ENCODE results near the gene TRAK2. TPM values are rescaled to one million over a fixed set of nuclear protein-coding genes. Genes with fewer than 3 reads are reported as not detected.
A peak's percentile ranks its signal among the peaks of the same experiment; 100 is the strongest.

The TRAK2 gene
- total RNA-seq, 2 donors from 2014 or later = 14.8 to 15.2 TPM

- H3K36me3 Mint-ChIP-seq (ENCODE audit: low read depth) = peaks cover 3% of the 10 kb centered on the region
- WGBS, 2 experiments (ENCODE audit: insufficient coverage in 1 of 2, insufficient read length in 1 of 2) = 82 to 89% methylated on average over 1 of the region's 1 CpG
- DNase-seq = peak; percentile 74
- Histone ChIP-seq H3K36me3 (ENCODE audit: control insufficient read depth, insufficient read depth, low read length) (no peaks in the 10 kb centered on the region), H3K9ac (ENCODE audit: extremely low read depth, low read length, poor library complexity, severe bottlenecking) (no peak within 1 kb of the TSS), H3K4me3 (ENCODE audit: low read length) (no peak within 1 kb of the TSS), H3K27me3 (ENCODE audit: control insufficient read depth, insufficient read depth, low read length, poor library complexity, severe bottlenecking) (peaks cover 6% of the 10 kb centered on the region), H3K9me3 (ENCODE audit: control insufficient read depth, low read length) (no peaks in the 10 kb centered on the region), H3K4me1 (ENCODE audit: control insufficient read depth, insufficient read depth, low read length) (no peaks in the 10 kb centered on the region), H3K27ac (ENCODE audit: low read depth, low read length) (peak within 1 kb of the TSS; percentile 80)
- H3K27ac Mint-ChIP-seq = peak within 1 kb of the TSS; percentile 62
- H3K27me3 Mint-ChIP-seq (ENCODE audit: insufficient read depth) = peaks cover under 1% of the 10 kb centered on the region
- H3K9me3 Mint-ChIP-seq = peaks cover under 1% of the 10 kb centered on the region
- no peak for TF ChIP-seq CTCF (conservative IDR thresholded peaks at IDR 0.05)
- peaks cover 2% of the 10 kb centered on the region for H3K4me1 Mint-ChIP-seq
- no peak within 1 kb of the TSS for H3K4me3 Mint-ChIP-seq
Measured at GRCh38 chr2:201357221-201357620, 94.0 kb downstream of the TRAK2 start, which contains the start of gene FLACC1. FLACC1 (minus strand) TSS chr2:201357345; CDS start chr2:201351404, 5,941 bp downstream.

GRCh38 chr2:201353116-201353515 lies 98.1 kb downstream of the TRAK2 start:
- peaks cover 2% of the 10 kb centered on the region for H3K4me1 Mint-ChIP-seq
- H3K36me3 ChIP-seq (ENCODE audit: control insufficient read depth, insufficient read depth, low read length) = no peaks in the 10 kb centered on the region
- H3K27ac Mint-ChIP-seq = no peak overlapping the region
- no peak overlapping the region for H3K27ac ChIP-seq (ENCODE audit: low read depth, low read length)
- no peak for DNase-seq
- H3K4me3 Mint-ChIP-seq = no peak overlapping the region
- H3K36me3 Mint-ChIP-seq (ENCODE audit: low read depth) = no peaks in the 10 kb centered on the region
- no peaks in the 10 kb centered on the region for H3K9me3 ChIP-seq (ENCODE audit: control insufficient read depth, low read length)
- peaks cover 39% of the 10 kb centered on the region for H3K27me3 ChIP-seq (ENCODE audit: control insufficient read depth, insufficient read depth, low read length, poor library complexity, severe bottlenecking)
- H3K9ac ChIP-seq (ENCODE audit: extremely low read depth, low read length, poor library complexity, severe bottlenecking) = no peak overlapping the region
- TF ChIP-seq CTCF (conservative IDR thresholded peaks at IDR 0.05) = no peak
- peaks cover 32% of the 10 kb centered on the region for H3K27me3 Mint-ChIP-seq (ENCODE audit: insufficient read depth)
- H3K9me3 Mint-ChIP-seq = no peaks in the 10 kb centered on the region
- no peak overlapping the region for H3K4me3 ChIP-seq (ENCODE audit: low read length)
- no peaks in the 10 kb centered on the region for H3K4me1 ChIP-seq (ENCODE audit: control insufficient read depth, insufficient read depth, low read length)
- WGBS, 2 experiments (ENCODE audit: insufficient coverage in 1 of 2, insufficient read length in 1 of 2) = 100% methylated on average over 1 of the region's 1 CpG

GRCh38 chr2:201350879-201351278 lies 100.4 kb downstream of the TRAK2 start:
- Histone ChIP-seq H3K9me3 (ENCODE audit: control insufficient read depth, low read length) (no peaks in the 10 kb centered on the region), H3K4me3 (ENCODE audit: low read length) (no peak overlapping the region), H3K27me3 (ENCODE audit: control insufficient read depth, insufficient read depth, low read length, poor library complexity, severe bottlenecking) (peaks cover 61% of the 10 kb centered on the region), H3K36me3 (ENCODE audit: control insufficient read depth, insufficient read depth, low read length) (no peaks in the 10 kb centered on the region), H3K27ac (ENCODE audit: low read depth, low read length) (no peak overlapping the region), H3K9ac (ENCODE audit: extremely low read depth, low read length, poor library complexity, severe bottlenecking) (no peak overlapping the region), H3K4me1 (ENCODE audit: control insufficient read depth, insufficient read depth, low read length) (no peaks in the 10 kb centered on the region)
- 94 to 100% methylated on average over 2 to 4 of the region's 4 CpGs for WGBS, 2 experiments (ENCODE audit: insufficient coverage in 1 of 2, insufficient read length in 1 of 2)
- H3K4me1 Mint-ChIP-seq = no peaks in the 10 kb centered on the region
- TF ChIP-seq CTCF (conservative IDR thresholded peaks at IDR 0.05) = no peak
- no peaks in the 10 kb centered on the region for H3K9me3 Mint-ChIP-seq
- no peak overlapping the region for H3K4me3 Mint-ChIP-seq
- H3K27me3 Mint-ChIP-seq (ENCODE audit: insufficient read depth) = peaks cover 51% of the 10 kb centered on the region
- no peaks in the 10 kb centered on the region for H3K36me3 Mint-ChIP-seq (ENCODE audit: low read depth)
- DNase-seq = no peak
- H3K27ac Mint-ChIP-seq = no peak overlapping the region
